Left lung (tissue), 10 donors: ENCODE measurements around the gene DNPH1. TPM values are rescaled to one million over a fixed set of nuclear protein-coding genes. Genes with fewer than 3 reads are reported as not detected.
A peak's percentile ranks its signal among the peaks of the same experiment; 100 is the strongest.

Experiments
- ATAC-seq: fragments of 200-7000 bp; cut with Tn5 transposase; one replicate; pipeline ENCODE4 v1.9.1; 2020; ENCODE audit warnings: moderate library complexity
- DNase-seq, 4 donors: peaks; one replicate each; pipeline ENCODE4 v3.0.0-alpha.2; 2013 to 2020
- H3K27ac ChIP-seq, 2 donors: fragments of 200-600 bp; sonication (generic) in 1 of 2; one replicate each; pipeline versions ENCODE4 v1.5.0 to v1.8.0; 2020 to 2021
- H3K27me3 ChIP-seq, 2 donors: fragments of 200-600 bp; sonication (generic) in 1 of 2; one replicate each; pipeline versions ENCODE4 v1.5.0 to v1.8.0; 2020 to 2021
- H3K36me3 ChIP-seq, 2 donors: fragments of 200-600 bp; sonication (generic) in 1 of 2; one replicate each; pipeline versions ENCODE4 v1.5.0 to v1.8.0; 2020 to 2021
- H3K4me1 ChIP-seq, 2 donors: fragments of 200-600 bp; one replicate each; pipeline ENCODE4 v1.8.0; 2021
- H3K4me3 ChIP-seq, 2 donors: fragments of 200-600 bp; sonication (generic) in 1 of 2; one replicate each; pipeline versions ENCODE4 v1.5.0 to v1.8.0; 2020 to 2021; ENCODE audit warnings: mild to moderate bottlenecking in 1 of 2
- H3K9me3 ChIP-seq, 2 donors: fragments of 200-600 bp; sonication (generic) in 1 of 2; one replicate each; pipeline versions ENCODE4 v1.5.0 to v1.8.0; 2020 to 2021
- CTCF ChIP-seq, 2 donors: fragments of 200-600 bp; sonication (generic) in 1 of 2; IDR thresholded peaks; one replicate each; pipeline versions ENCODE4 v1.5.0 to v1.8.0; 2021; ENCODE audit warnings: antibody characterized with exemption in 2 of 2
- intact Hi-C, 2 donors: fragments of 100-400 bp; cut with DNase I; formaldehyde crosslinking; loops; one replicate each; pipeline versions ENCODE4 v1.11.2 to v1.14.2; 2022
- polyA plus RNA-seq, 6 donors: library from polyadenylated mRNA; unstranded; fragments of 120-200 nt; gene quantifications; one replicate each; pipeline ENCODE4 v1.2.1, GENCODE V29; 2013; ENCODE audit not compliant: insufficient read length in 6 of 6
- total RNA-seq, 2 donors: library from RNA; stranded (reverse); fragmentation: NEBNext Ultra II Directional; extraction: Animal tissue kit (Norgen Biotek cat#: 25700); gene quantifications; one replicate each; pipeline ENCODE4 v1.2.1, GENCODE V29; 2021
- donor health status: DM: no; HTN: yes; CAD: no.
- donor health status: DM: no; HTN: no; CAD: no.

DNPH1 gene
- total and polyA plus RNA-seq, 8 donors: 26.4 to 49.6 (median 32.9) TPM

GRCh38 chr6:43254138-43254817 is 25.0 kb upstream of the DNPH1 start:
- Histone ChIP-seq H3K36me3 (no peaks in the 10 kb centered on the region), H3K27ac (no peak overlapping the region), H3K4me3 (no peak overlapping the region), H3K27me3 (peaks cover 7 to 41% of the 10 kb centered on the region in 2 donors), H3K4me1 (no peaks in the 10 kb centered on the region), H3K9me3 (no peaks in the 10 kb centered on the region)
- intact Hi-C loops: no loop called here
- ATAC-seq: no peak
- no peak for TF ChIP-seq CTCF (IDR thresholded peaks at IDR 0.05)
- no peak for DNase-seq

GRCh38 chr6:43253401-43253800 is 24.1 kb upstream of the DNPH1 start:
- ATAC-seq: no peak
- intact Hi-C loops: no loop called here
- H3K27ac ChIP-seq: no peak overlapping the region
- peaks cover 7 to 48% of the 10 kb centered on the region in 2 donors for H3K27me3 ChIP-seq
- H3K4me1 ChIP-seq: no peaks in the 10 kb centered on the region
- no peak for TF ChIP-seq CTCF (IDR thresholded peaks at IDR 0.05)
- H3K9me3 ChIP-seq: no peaks in the 10 kb centered on the region
- no peak overlapping the region for H3K4me3 ChIP-seq
- H3K36me3 ChIP-seq: no peaks in the 10 kb centered on the region
- DNase-seq: no peak

- Histone ChIP-seq H3K9me3 (no peaks in the 10 kb centered on the region), H3K4me3 (no peak overlapping the region), H3K27ac (no peak overlapping the region), H3K4me1 (peaks cover 0 to 19% of the 10 kb centered on the region in 2 donors), H3K27me3 (peaks cover 7 to 67% of the 10 kb centered on the region in 2 donors), H3K36me3 (no peaks in the 10 kb centered on the region)
- ATAC-seq (no peak), DNase-seq (no peak)
- intact Hi-C loops: no loop called here
- no peak for TF ChIP-seq CTCF (IDR thresholded peaks at IDR 0.05)
Measured at GRCh38 chr6:43250992-43251373, 21.7 kb upstream of the DNPH1 start.

- Histone ChIP-seq H3K4me1 (peaks cover 0 to 19% of the 10 kb centered on the region in 2 donors), H3K4me3 (no peak overlapping the region), H3K36me3 (no peaks in the 10 kb centered on the region), H3K9me3 (no peaks in the 10 kb centered on the region), H3K27ac (no peak overlapping the region), H3K27me3 (peaks cover 10 to 87% of the 10 kb centered on the region in 2 donors)
- DNase-seq: no peak
- no peak for TF ChIP-seq CTCF (IDR thresholded peaks at IDR 0.05)
- intact Hi-C loops: no loop called here
- no peak for ATAC-seq
Measured at GRCh38 chr6:43248791-43249190, 19.5 kb upstream of the DNPH1 start.

GRCh38 chr6:43248101-43248500 is 18.8 kb upstream of the DNPH1 start:
- no peak for TF ChIP-seq CTCF (IDR thresholded peaks at IDR 0.05)
- no peak for DNase-seq
- Histone ChIP-seq H3K9me3 (no peaks in the 10 kb centered on the region), H3K27ac (no peak overlapping the region), H3K4me3 (peak overlapping the region in 1 of 2 donors; percentile 69), H3K27me3 (peaks cover 17 to 88% of the 10 kb centered on the region in 2 donors), H3K36me3 (no peaks in the 10 kb centered on the region), H3K4me1 (peaks cover 0 to 19% of the 10 kb centered on the region in 2 donors)
- no peak for ATAC-seq
- intact Hi-C loops: no loop called here
